ENCODE results near the gene ZBTB33. TPM values are rescaled to one million over a fixed set of nuclear protein-coding genes. Genes with fewer than 3 reads are reported as not detected.

Gene ZBTB33
- total and polyA plus RNA-seq, 8 donors = 0.58 to 15.1 (median 3.7) TPM

- 78 to 80% (median 78%) methylated on average over 4 of the region's 4 CpGs for WGBS, 5 donors
These were observed 36.3 kb downstream of the ZBTB33 start for GRCh38 chrX:120286733-120287512.

GRCh38 chrX:120287513-120288112 is 37.0 kb downstream of the ZBTB33 start:
- H3K36me3 ChIP-seq = no peaks in the 10 kb centered on the region
- intact Hi-C loops (cut with DNase I; ENCODE audit: low total_unique reads) = no loop called here
- H3K9me3 ChIP-seq = no peaks in the 10 kb centered on the region
- WGBS, 5 donors = 48 to 88% (median 64%) methylated on average over 2 to 3 of the region's 3 CpGs
- no peak overlapping the region for H3K4me3 ChIP-seq
- H3K27me3 ChIP-seq = no peaks in the 10 kb centered on the region
- TF ChIP-seq POLR2A (IDR thresholded peaks at IDR 0.05) = no peak
- no peak overlapping the region for H3K27ac ChIP-seq
- no peaks in the 10 kb centered on the region for H3K4me1 ChIP-seq
- DNase-seq = no peak

More at GRCh38 chrX:120286733-120287512, 36.3 kb downstream of the ZBTB33 start:
- no peak for DNase-seq
- H3K36me3 ChIP-seq = no peaks in the 10 kb centered on the region
- no peaks in the 10 kb centered on the region for H3K27me3 ChIP-seq
- no peak overlapping the region for H3K27ac ChIP-seq
- TF ChIP-seq POLR2AphosphoS5 (IDR thresholded peaks at IDR 0.05) = no peak
- no peak for TF ChIP-seq EP300 (IDR thresholded peaks at IDR 0.05)
- no peak for TF ChIP-seq CTCF (IDR thresholded peaks at IDR 0.05)
- TF ChIP-seq POLR2A (IDR thresholded peaks at IDR 0.05) = no peak
- no peak overlapping the region for H3K4me3 ChIP-seq
- intact Hi-C loops (cut with DNase I; ENCODE audit: low total_unique reads) = no loop called here
- H3K4me1 ChIP-seq = no peaks in the 10 kb centered on the region
- no peaks in the 10 kb centered on the region for H3K9me3 ChIP-seq

- DNase-seq = no peak
- no peaks in the 10 kb centered on the region for H3K36me3 ChIP-seq
- no peaks in the 10 kb centered on the region for H3K27me3 ChIP-seq
- no peaks in the 10 kb centered on the region for H3K4me1 ChIP-seq
- TF ChIP-seq POLR2A (IDR thresholded peaks at IDR 0.05) (no peak), CTCF (IDR thresholded peaks at IDR 0.05) (no peak)
- no peaks in the 10 kb centered on the region for H3K9me3 ChIP-seq
- no peak overlapping the region for H3K27ac ChIP-seq
- no peak overlapping the region for H3K4me3 ChIP-seq
- intact Hi-C loops (cut with DNase I; ENCODE audit: low total_unique reads) = no loop called here
These were observed 39.5 kb downstream of the ZBTB33 start for GRCh38 chrX:120290107-120290506.

GRCh38 chrX:120291211-120291610 is 40.6 kb downstream of the ZBTB33 start:
- H3K4me1 ChIP-seq = no peaks in the 10 kb centered on the region
- H3K4me3 ChIP-seq = no peak overlapping the region
- TF ChIP-seq POLR2AphosphoS5 (IDR thresholded peaks at IDR 0.05) (no peak), EP300 (IDR thresholded peaks at IDR 0.05) (no peak), POLR2A (IDR thresholded peaks at IDR 0.05) (no peak), CTCF (IDR thresholded peaks at IDR 0.05) (no peak)
- no peaks in the 10 kb centered on the region for H3K9me3 ChIP-seq
- intact Hi-C loops (cut with DNase I; ENCODE audit: low total_unique reads) = no loop called here
- no peaks in the 10 kb centered on the region for H3K27me3 ChIP-seq
- DNase-seq = no peak
- no peaks in the 10 kb centered on the region for H3K36me3 ChIP-seq
- 75 to 93% (median 79%) methylated on average over 3 to 6 of the region's 6 CpGs for WGBS, 5 donors
- H3K27ac ChIP-seq = no peak overlapping the region

GRCh38 chrX:120293015-120293414 is 42.4 kb downstream of the ZBTB33 start:
- Histone ChIP-seq H3K36me3 (no peaks in the 10 kb centered on the region), H3K4me1 (no peaks in the 10 kb centered on the region), H3K4me3 (no peak overlapping the region), H3K27me3 (no peaks in the 10 kb centered on the region), H3K27ac (no peak overlapping the region), H3K9me3 (no peaks in the 10 kb centered on the region)
- DNase-seq = no peak
- intact Hi-C loops (cut with DNase I; ENCODE audit: low total_unique reads) = no loop called here
- no peak for TF ChIP-seq EP300 (IDR thresholded peaks at IDR 0.05)
- no peak for TF ChIP-seq POLR2A (IDR thresholded peaks at IDR 0.05)
- TF ChIP-seq CTCF (IDR thresholded peaks at IDR 0.05) = no peak
- no peak for TF ChIP-seq POLR2AphosphoS5 (IDR thresholded peaks at IDR 0.05)
- WGBS, 5 donors = 62 to 88% (median 78%) methylated on average over 2 of the region's 2 CpGs

Measured in stomach (tissue), 9 donors.